NCI-H748 (cell line): ENCODE data around the gene GLTP.

Experiments
- DNase-seq: peaks from one replicate; lab custom pipeline; 2025; ENCODE audit not compliant: unreplicated experiment; lab: John Stamatoyannopoulos, UW

Gene GLTP

DNA sequence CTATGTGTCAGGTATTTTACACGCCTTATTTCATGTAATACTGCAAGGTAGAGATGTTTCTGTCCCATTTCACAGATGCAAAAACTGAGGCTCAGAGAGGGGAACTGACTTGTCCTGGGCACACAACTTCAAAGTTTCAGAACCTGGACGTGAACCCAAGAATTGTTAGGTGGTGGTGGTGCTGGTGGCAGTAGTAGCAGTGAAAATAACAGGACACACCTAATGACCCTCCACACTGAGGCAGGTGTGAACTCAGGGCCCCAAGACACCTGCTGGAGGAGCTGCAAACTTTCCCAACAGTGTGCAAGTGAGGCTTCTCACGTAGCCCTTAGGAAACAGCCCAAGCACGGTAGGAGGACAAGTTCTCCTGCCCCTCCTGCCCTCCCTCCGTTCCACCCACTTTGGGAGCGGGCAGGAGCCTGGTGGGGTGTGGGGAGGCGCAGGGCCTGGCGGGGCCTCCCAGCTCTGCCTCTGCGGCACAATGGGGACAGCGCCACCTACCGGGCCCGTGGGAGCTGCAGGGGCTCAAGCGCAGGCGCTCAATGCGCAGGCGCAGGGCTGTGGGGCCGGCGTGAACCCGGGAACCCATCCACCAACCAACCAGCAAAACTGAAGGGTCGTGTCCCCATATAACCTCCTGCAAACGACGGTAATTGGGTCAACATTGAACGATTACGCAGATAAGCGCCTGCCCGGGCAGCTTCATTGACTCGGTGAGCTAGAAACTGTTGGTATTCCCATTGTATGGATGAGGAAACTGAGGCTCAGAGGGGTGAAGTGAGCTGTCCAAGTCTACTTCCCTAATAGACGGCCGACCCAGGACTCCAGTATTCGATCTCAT, 35.1 kb downstream of the GLTP start:
- DNase-seq = peak; percentile 78

- no peak for DNase-seq
These were observed 36.2 kb downstream of the GLTP start for GRCh38 chr12:109844091-109844490.

DNA sequence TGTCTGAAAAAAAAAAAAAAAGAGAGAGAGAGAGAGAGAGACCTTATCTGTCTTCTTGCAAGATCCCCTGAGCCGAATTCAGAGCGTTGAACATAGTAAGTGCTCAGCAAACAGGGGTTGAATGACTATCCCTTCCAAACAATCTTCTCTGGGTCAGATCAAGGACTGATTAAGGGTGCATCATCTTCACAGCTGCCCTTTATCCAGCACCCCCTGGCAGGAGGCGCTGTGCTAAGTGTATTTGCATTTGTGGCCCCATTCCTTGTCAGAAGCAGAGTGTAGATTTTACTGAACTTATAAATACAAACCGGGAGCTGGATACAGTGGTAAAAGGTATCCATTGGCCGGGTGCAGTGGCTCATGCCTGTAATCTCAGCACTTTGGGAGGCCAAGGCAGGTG, 38.3 kb downstream of the GLTP start:
- DNase-seq = no peak

DNA sequence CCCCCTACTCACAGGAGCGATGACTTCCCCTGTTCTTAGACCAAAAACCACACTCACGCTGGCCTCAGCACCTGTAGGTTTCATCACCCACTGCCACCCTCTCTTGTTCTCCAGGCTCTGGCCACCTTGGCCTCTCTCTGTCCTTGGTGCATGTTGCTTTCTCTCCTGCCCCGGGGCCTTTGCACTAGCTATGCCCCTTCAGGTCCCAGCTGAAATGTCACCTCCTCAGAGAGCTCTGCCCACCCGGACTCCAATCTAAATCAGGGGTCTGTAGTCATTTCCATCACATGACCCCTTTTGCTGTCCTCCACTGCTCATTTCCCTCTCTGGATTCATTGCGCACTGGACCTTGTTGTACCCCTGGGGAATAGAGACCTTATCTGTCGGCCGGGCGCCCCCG, 39.0 kb downstream of the GLTP start:
- no peak for DNase-seq

GRCh38 chr12:109840305-109841074, 39.9 kb downstream of the GLTP start:
- DNase-seq = peak; percentile 88

GRCh38 chr12:109839444-109839843, 40.9 kb downstream of the GLTP start:
- DNase-seq = no peak

- DNase-seq = no peak
These were observed 43.4 kb downstream of the GLTP start for GRCh38 chr12:109836916-109837315.

DNA sequence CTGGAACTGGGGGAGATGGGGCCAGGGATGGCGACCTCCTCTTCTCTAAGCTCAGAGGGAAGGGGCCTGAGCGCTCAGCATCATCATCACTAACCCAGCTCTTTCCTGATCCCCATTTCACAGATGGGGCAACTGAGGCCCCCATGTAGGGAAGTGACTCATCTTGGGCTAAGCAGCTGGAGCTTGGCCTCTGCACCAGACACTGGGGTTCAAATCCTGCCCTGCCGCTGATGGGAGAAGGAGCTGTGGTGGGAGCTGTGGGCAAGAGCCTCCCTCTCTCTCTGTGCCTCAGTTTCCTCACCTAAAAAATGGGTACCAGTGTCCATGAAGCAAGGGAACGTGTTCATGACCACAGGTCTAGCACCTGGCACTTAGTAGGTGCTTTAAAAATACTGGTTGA, 44.5 kb downstream of the GLTP start:
- DNase-seq = no peak

- peak; percentile 44 for DNase-seq
These were observed 46.8 kb downstream of the GLTP start, which contains the start of gene TRPV4 for GRCh38 chr12:109833307-109834189. TRPV4 (minus strand) TSS chr12:109833398; CDS start chr12:109814796, 18,602 bp downstream.

- no peak for DNase-seq
These were observed 47.6 kb downstream of the GLTP start for GRCh38 chr12:109832541-109833306.

- no peak for DNase-seq
These were observed 48.4 kb downstream of the GLTP start for GRCh38 chr12:109831929-109832328.

DNA sequence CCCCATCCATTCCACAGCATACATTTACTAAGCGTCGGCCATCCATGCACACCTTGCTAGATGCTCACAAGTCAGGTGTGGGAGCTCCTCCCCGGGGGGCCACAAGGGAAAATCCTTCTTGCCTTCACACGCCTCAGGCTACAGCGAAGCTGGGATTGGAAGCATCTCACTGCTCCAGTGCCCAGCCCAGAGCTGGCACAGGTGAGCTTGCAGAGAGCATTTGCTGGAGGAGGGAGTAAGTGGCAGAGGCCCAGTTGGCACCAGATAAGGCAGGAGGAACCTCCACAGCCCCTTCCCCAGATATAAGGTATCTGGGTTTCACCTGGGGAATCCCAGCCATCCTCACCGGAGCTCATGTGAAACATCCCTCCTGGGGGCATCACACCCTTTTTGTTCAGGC, 49.0 kb downstream of the GLTP start:
- no peak for DNase-seq

- no peak for DNase-seq
These were observed 49.6 kb downstream of the GLTP start for GRCh38 chr12:109830718-109831117.

- no peak for DNase-seq
These were observed 50.1 kb downstream of the GLTP start for GRCh38 chr12:109830267-109830666.

GRCh38 chr12:109829667-109830066, 50.7 kb downstream of the GLTP start:
- DNase-seq = no peak

- DNase-seq = no peak
These were observed 51.4 kb downstream of the GLTP start for GRCh38 chr12:109828754-109829511.

GRCh38 chr12:109827566-109828550, 52.5 kb downstream of the GLTP start:
- no peak for DNase-seq

DNA sequence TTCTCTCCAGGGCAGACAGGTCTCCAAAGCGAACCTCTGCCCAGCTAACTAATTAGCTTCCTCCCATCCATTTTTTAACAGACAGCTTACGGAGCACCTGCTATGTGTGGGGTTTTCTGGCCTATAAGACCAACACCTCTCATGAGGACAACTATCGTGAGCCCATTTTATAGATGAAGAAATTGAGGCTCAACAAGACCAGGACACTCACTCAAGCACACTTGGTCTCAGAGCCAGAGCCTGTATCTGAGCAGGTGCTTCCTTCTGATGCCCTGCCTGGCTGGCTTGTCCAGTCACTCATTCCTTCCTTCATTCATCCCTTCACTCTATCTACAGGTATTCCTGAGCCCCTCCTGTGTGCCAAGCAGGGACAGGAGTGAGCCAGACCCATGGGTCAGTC, 53.3 kb downstream of the GLTP start:
- no peak for DNase-seq

GRCh38 chr12:109824731-109825130, 55.6 kb downstream of the GLTP start:
- no peak for DNase-seq
